ENCODE measurements around the gene PLEKHA3.
A peak's percentile ranks its signal among the peaks of the same experiment; 100 is the strongest.

The PLEKHA3 gene

DNA sequence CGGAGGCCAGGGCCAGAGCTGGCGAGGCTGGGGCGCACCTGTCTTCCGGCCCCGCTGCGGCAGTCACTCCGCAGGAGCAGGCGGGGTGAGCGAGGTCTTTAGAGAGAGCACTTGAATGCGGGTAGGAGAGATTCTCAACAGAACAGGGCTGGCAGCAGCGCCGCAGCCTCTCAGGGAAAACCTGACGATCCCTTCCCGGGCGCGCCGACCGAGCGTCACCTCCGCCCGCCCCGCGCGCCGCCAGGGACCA is 29.8 kb upstream of the PLEKHA3 start:
- Histone ChIP-seq H3K27me3 (replicated peaks) (no peaks in the 10 kb centered on the region), H3K36me3 (replicated peaks) (peaks cover 18% of the 10 kb centered on the region), H3K4me3 (ENCODE audit: low read depth, low read length) (peak overlapping the region; percentile 81), H3K27ac (peak overlapping the region; percentile 95)
- in situ Hi-C loops (cut with HindIII; ENCODE audit: low pct_ligation_motif_present, low sequenced_read_pairs): no loop called here
- TF ChIP-seq, protein P1, sequence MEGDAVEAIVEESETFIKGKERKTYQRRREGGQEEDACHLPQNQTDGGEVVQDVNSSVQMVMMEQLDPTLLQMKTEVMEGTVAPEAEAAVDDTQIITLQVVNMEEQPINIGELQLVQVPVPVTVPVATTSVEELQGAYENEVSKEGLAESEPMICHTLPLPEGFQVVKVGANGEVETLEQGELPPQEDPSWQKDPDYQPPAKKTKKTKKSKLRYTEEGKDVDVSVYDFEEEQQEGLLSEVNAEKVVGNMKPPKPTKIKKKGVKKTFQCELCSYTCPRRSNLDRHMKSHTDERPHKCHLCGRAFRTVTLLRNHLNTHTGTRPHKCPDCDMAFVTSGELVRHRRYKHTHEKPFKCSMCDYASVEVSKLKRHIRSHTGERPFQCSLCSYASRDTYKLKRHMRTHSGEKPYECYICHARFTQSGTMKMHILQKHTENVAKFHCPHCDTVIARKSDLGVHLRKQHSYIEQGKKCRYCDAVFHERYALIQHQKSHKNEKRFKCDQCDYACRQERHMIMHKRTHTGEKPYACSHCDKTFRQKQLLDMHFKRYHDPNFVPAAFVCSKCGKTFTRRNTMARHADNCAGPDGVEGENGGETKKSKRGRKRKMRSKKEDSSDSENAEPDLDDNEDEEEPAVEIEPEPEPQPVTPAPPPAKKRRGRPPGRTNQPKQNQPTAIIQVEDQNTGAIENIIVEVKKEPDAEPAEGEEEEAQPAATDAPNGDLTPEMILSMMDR (IDR thresholded peaks at IDR 0.05; ENCODE audit: low read depth, low read length, missing control alignments): no peak
- peak; percentile 28 for DNase-seq

DNA sequence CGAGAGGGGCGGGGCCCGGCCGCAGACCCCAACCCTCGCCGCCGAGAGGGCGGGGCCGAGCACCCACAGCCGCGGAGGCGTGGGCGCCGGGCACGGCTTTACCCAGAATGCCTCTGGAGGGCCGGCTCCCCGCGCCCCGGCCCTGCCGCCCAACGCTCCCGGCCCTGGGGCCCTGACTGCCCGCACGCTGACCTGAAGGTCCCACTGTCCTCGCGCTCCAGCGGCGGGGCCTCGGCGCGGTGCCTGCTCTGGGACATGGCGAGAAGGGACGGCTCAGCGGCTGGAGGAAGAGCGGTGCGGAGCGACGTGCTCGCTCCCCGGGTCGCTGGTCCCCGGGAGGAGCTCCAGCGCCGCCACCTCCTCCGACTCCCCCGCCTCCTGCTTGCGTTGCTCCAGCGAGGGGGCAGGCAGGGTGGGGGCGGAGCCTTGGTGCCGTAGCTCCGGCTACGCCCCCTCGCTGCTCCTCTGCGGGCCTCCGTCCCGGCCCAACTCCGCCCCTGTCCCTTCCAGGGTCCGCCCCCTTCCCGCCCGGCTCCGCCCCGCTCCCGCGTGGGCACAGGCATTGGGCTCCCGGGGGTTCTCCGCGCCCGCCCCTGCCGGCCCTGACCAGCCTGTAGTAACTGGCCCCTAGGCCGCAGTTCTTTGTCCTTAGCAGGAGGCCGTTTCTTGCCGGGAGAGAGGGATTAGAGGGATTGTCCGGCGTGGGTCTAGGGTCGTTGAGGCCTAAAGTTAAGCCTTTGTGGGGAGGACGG is 29.3 kb upstream of the PLEKHA3 start, which contains the start of the genes PJVK and PRKRA:
TSS of gene PJVK (plus strand) at position 605 of the 752 bp plus-strand sequence. CDS start 2,032 bp downstream, outside the sequence.
TSS of gene PRKRA (minus strand) at position 402 of the 752 bp plus-strand sequence. CDS start at position 257, 145 bp downstream.
- peaks cover 13% of the 10 kb centered on the region for H3K36me3 ChIP-seq (replicated peaks)
- no peaks in the 10 kb centered on the region for H3K27me3 ChIP-seq (replicated peaks)
- H3K27ac ChIP-seq: peak within 1 kb of the TSS; percentile 95
- H3K4me3 ChIP-seq (ENCODE audit: low read depth, low read length): peak within 1 kb of the TSS; percentile 81
- in situ Hi-C loops (cut with HindIII; ENCODE audit: low pct_ligation_motif_present, low sequenced_read_pairs): no loop called here
- TF ChIP-seq, protein P1 (IDR thresholded peaks at IDR 0.05; ENCODE audit: low read depth, low read length, missing control alignments): no peak
- DNase-seq: peak; percentile 93

DNA sequence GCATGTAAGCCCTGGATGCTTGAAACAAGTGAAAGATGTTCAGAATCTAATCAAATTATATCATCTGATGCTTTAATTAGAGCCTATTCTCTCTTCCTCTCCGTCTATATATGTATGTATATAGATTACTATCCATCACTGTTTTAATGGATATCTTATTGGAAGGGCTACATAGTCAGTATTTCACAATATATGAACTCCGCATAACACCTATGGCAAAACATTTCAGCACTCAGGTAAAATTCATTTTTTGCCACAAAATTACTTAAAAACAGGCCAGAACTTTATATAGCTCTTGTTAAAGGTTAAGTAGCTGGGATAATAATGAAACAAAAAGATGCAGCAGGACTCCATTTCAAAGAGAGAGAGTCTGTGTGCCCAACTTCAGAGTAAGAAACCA is 27.9 kb upstream of the PLEKHA3 start:
- in situ Hi-C loops (cut with HindIII; ENCODE audit: low pct_ligation_motif_present, low sequenced_read_pairs): no loop called here
- Histone ChIP-seq H3K27ac (no peak overlapping the region), H3K27me3 (replicated peaks) (no peaks in the 10 kb centered on the region), H3K36me3 (replicated peaks) (peaks cover 6% of the 10 kb centered on the region), H3K4me3 (ENCODE audit: low read depth, low read length) (no peak overlapping the region)
- TF ChIP-seq, protein P1 (IDR thresholded peaks at IDR 0.05; ENCODE audit: low read depth, low read length, missing control alignments): no peak
- no peak for DNase-seq

DNA sequence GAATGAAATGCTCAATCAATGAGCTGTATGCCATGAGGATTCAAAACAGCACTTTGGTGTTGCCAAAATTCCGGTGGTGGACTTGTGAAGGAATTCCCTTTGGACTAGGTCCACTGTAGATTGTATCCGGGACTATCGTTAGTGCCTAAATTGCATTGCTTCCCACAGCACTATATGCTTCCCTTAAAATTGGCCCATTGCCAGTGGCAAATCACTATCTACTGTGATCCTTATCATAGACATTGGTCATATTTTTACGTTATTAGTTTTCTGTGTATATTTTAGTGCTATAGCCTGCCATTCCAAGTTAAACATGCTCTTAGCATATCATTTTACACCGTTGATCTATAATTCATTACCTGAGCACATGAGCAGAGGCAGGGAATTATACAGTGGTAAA is 27.4 kb upstream of the PLEKHA3 start:
- TF ChIP-seq, protein P1 (IDR thresholded peaks at IDR 0.05; ENCODE audit: low read depth, low read length, missing control alignments): no peak
- H3K4me3 ChIP-seq (ENCODE audit: low read depth, low read length): no peak overlapping the region
- no peak overlapping the region for H3K27ac ChIP-seq
- no peak for DNase-seq
- peaks cover 5% of the 10 kb centered on the region for H3K36me3 ChIP-seq (replicated peaks)
- no peaks in the 10 kb centered on the region for H3K27me3 ChIP-seq (replicated peaks)
- in situ Hi-C loops (cut with HindIII; ENCODE audit: low pct_ligation_motif_present, low sequenced_read_pairs): no loop called here

DNA sequence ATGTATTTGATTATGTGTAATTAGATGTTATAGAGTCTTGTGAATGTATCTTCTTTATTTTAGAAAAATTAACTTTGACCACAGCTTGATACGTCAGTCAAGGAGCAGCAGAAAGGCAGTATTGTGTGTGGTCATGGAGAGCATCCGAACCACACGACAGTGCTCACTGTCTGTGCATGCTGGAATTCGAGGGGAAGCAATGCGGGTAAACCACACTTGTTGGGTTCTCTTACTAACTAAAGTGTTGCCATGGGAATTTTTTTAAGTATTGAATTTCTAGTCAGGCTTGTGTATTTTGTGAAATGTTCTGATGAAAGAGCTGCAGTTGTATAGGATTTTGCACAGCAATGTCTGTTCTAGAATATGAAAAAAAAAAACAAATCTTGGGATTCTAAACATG is 24.3 kb upstream of the PLEKHA3 start:
- H3K27me3 ChIP-seq (replicated peaks): no peaks in the 10 kb centered on the region
- no peak overlapping the region for H3K27ac ChIP-seq
- TF ChIP-seq, protein P1 (IDR thresholded peaks at IDR 0.05; ENCODE audit: low read depth, low read length, missing control alignments): no peak
- no peak overlapping the region for H3K4me3 ChIP-seq (ENCODE audit: low read depth, low read length)
- no peaks in the 10 kb centered on the region for H3K36me3 ChIP-seq (replicated peaks)
- in situ Hi-C loops (cut with HindIII; ENCODE audit: low pct_ligation_motif_present, low sequenced_read_pairs): no loop called here
- no peak for DNase-seq

All from brain microvascular endothelial cell (primary cell).